Brain microvascular endothelial cell (primary cell): ENCODE results near the gene ERC2.

Experiments
- DNase-seq: peaks from one replicate; pipeline ENCODE4 v3.0.0-alpha.2; 2020
- H3K27ac ChIP-seq: fragments of 250-450 bp; sonication (Bioruptor Pico); 2 replicates; pipeline ENCODE4 v1.5.1; 2020; ENCODE audit warnings: mild to moderate bottlenecking, moderate library complexity
- H3K27me3 ChIP-seq: fragments of 250-450 bp; sonication (Bioruptor Pico); replicated peaks from 2 replicates; pipeline ENCODE4 v1.5.1; 2020; ENCODE audit warnings: mild to moderate bottlenecking
- H3K36me3 ChIP-seq: fragments of 250-450 bp; sonication (Bioruptor Pico); replicated peaks from 2 replicates; pipeline ENCODE4 v1.5.1; 2020; ENCODE audit warnings: mild to moderate bottlenecking
- H3K4me3 ChIP-seq: 2 replicates; pipeline ENCODE4 v1.5.1; 2011; ENCODE audit warnings: low read depth, mild to moderate bottlenecking, control low read depth, low read length, moderate library complexity
- in situ Hi-C: cut with HindIII; loops from 2 replicates; pipeline ENCODE4 v1.10.0; 2017; ENCODE audit warnings: low sequenced_read_pairs, low pct_ligation_motif_present
- TF ChIP-seq, protein P1 (sequence below): IDR thresholded peaks from 2 replicates; pipeline ENCODE4 v1.5.1; 2011; ENCODE audit warnings: low read depth, mild to moderate bottlenecking, moderate library complexity, low read length, control low read depth, inconsistent platforms; ENCODE audit errors: missing control alignments

The ERC2 gene

DNA sequence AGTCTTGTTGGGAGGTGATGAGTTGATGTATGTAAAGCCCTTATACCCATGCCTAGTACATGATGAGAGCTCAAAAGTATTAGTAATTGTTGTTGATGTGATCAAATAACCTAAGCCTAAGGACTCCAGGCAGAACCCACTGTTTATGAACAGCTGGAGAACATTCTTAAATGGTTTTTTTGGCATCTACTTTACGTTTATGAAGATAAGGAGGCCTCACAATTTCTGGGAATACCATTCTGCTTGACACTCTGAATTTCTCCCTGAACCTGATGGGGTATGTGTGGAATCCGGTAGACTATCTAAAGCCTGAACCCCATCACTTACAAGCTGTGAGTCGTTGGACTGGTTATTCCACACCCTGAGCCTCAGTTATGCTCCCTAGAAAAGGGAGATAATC lies 736.5 kb downstream of the ERC2 start:
- no peak overlapping the region for H3K27ac ChIP-seq
- no peak for DNase-seq
- H3K36me3 ChIP-seq = no peaks in the 10 kb centered on the region
- H3K27me3 ChIP-seq = no peaks in the 10 kb centered on the region
- TF ChIP-seq, protein P1, sequence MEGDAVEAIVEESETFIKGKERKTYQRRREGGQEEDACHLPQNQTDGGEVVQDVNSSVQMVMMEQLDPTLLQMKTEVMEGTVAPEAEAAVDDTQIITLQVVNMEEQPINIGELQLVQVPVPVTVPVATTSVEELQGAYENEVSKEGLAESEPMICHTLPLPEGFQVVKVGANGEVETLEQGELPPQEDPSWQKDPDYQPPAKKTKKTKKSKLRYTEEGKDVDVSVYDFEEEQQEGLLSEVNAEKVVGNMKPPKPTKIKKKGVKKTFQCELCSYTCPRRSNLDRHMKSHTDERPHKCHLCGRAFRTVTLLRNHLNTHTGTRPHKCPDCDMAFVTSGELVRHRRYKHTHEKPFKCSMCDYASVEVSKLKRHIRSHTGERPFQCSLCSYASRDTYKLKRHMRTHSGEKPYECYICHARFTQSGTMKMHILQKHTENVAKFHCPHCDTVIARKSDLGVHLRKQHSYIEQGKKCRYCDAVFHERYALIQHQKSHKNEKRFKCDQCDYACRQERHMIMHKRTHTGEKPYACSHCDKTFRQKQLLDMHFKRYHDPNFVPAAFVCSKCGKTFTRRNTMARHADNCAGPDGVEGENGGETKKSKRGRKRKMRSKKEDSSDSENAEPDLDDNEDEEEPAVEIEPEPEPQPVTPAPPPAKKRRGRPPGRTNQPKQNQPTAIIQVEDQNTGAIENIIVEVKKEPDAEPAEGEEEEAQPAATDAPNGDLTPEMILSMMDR = no peak
- H3K4me3 ChIP-seq = no peak overlapping the region
- in situ Hi-C loops = no loop called here

DNA sequence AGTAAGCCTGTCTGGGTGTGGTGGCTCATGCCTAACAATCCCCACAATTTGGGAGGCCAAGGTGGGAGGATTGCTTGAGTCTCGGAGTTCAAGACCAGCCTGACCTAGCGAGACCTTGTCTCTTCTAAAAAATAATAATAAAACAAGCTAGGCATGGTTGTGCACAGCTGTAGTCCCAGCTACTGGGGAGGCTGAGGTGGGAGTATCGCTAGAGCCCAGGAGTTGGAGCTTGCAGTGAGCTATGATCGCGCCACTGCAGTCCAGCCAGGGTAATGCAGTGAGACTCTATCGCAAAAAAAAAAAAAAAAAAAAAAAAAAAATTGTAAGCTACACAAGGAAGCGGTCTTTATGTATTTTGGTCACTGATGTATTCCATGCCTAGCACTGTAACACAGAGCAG lies 738.7 kb downstream of the ERC2 start:
- H3K36me3 ChIP-seq = no peaks in the 10 kb centered on the region
- no peaks in the 10 kb centered on the region for H3K27me3 ChIP-seq
- no peak overlapping the region for H3K27ac ChIP-seq
- DNase-seq = no peak
- TF ChIP-seq, protein P1 = no peak
- in situ Hi-C loops = no loop called here
- H3K4me3 ChIP-seq = no peak overlapping the region

DNA sequence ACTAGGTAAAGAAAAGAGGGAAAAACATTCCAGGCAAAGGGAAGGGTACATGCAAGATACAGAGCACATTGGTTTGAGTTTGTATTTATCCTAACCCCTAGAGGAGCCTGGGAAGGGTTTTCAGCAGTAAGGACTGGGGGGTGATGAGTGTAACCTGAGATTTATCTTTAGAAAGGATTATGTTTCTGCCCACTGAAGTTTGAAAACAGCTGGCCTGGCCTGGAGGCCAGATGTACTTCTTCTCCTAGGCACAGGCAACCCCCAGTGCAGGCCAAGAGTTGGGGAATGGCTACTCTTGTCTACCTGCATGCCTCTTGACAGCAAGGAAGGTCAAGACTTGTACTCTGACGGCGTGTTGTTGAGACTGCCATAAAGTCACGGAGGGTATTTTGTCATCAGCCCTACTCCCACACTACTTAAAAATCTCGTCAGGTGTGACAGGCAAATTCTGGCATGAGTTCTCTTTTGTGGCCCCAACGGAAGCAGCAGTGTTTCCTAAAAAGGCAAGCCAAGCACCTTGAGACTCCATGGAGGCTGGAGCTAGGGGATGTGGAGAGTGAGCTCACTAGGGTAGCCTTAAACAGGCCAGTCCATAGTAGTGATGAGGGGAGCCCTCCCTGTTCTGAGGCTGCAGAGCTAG lies 739.7 kb downstream of the ERC2 start:
- no peaks in the 10 kb centered on the region for H3K36me3 ChIP-seq
- no peaks in the 10 kb centered on the region for H3K27me3 ChIP-seq
- no peak for DNase-seq
- H3K4me3 ChIP-seq = no peak overlapping the region
- TF ChIP-seq, protein P1 = no peak
- H3K27ac ChIP-seq = no peak overlapping the region
- in situ Hi-C loops = no loop called here

DNA sequence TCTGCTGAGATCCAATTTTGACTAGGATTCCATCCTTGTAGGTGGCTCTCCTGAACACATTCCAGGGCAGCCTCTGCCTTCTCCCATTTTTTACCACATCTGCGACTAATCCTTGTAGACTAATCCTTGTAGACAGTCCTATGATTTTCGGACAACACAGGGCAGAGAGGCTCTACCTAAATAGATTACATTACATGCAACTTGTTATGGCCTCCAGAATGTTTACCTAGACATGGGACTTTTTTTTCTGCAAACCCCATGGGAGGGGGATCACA lies 741.8 kb downstream of the ERC2 start:
- in situ Hi-C loops = no loop called here
- H3K36me3 ChIP-seq = no peaks in the 10 kb centered on the region
- DNase-seq = no peak
- no peak overlapping the region for H3K4me3 ChIP-seq
- H3K27ac ChIP-seq = no peak overlapping the region
- TF ChIP-seq, protein P1 = no peak
- H3K27me3 ChIP-seq = no peaks in the 10 kb centered on the region

DNA sequence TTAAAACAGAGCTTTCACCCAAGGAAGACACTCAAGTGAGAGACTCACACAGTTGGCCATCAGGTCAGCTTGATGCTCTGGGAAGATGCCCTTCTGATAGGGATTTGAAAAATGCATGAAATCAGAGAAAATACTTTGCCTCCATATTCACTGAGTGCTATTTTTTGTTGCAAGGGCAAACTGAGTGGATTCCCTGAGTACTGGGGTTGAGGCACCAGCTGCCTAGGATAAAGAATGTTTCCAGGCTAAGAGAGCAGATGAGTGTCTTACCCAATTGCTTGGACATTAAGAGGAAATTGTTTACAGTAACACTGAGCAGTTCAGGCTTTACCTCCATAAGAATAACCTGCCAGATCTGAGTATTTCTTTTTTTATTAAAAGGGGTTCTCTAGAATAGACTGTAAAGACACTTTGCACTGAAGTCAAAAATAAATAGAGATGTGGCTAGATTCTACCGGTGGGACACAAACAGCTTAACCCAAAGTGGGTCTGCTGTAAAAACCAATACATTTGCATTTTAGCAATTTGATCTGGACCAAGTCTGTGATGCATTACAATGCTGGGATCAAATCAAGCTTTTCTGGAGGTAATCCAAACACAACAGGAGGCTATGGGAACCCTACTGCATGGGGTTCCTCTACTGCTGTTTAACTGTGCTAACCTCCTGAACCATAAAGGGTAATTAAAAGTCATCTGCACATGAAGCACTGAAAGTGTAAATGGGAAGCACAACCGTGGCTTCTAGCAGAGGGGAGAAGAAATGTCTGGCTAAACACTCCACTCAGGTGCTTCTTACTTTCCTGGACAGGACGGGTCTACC lies 742.4 kb downstream of the ERC2 start:
- in situ Hi-C loops = no loop called here
- Histone ChIP-seq H3K27ac (no peak overlapping the region), H3K36me3 (no peaks in the 10 kb centered on the region), H3K27me3 (no peaks in the 10 kb centered on the region), H3K4me3 (no peak overlapping the region)
- no peak for DNase-seq
- TF ChIP-seq, protein P1 = no peak
